NCI-H2029 treated with DMSO at 0.1 percent for 48 hours (cell line): ENCODE measurements around the gene LYPD1.

Experiments
- DNase-seq: peaks from one replicate; lab custom pipeline; 2025; lab: John Stamatoyannopoulos, UW

LYPD1 gene

GRCh38 chr2:132632000-132632649 is 37.9 kb downstream of the LYPD1 start:
- DNase-seq: no peak

- DNase-seq: no peak
These were observed 42.5 kb downstream of the LYPD1 start for GRCh38 chr2:132627536-132627935.

GRCh38 chr2:132623096-132623839 is 46.7 kb downstream of the LYPD1 start:
- no peak for DNase-seq

GRCh38 chr2:132621131-132621875 is 48.7 kb downstream of the LYPD1 start:
- DNase-seq: peak; percentile 57

- DNase-seq: no peak
These were observed 49.9 kb downstream of the LYPD1 start for GRCh38 chr2:132620115-132620514.

GRCh38 chr2:132618734-132619133 is 51.3 kb downstream of the LYPD1 start:
- no peak for DNase-seq

- no peak for DNase-seq
These were observed 52.0 kb downstream of the LYPD1 start for GRCh38 chr2:132617989-132618388.

- no peak for DNase-seq
These were observed 54.5 kb downstream of the LYPD1 start for GRCh38 chr2:132615329-132616085.

GRCh38 chr2:132611719-132612118 is 58.3 kb downstream of the LYPD1 start:
- DNase-seq: no peak

GRCh38 chr2:132609101-132609890 is 60.7 kb downstream of the LYPD1 start:
- peak; percentile 54 for DNase-seq

- DNase-seq: no peak
These were observed 61.7 kb downstream of the LYPD1 start for GRCh38 chr2:132608311-132608710.

- no peak for DNase-seq
These were observed 62.4 kb downstream of the LYPD1 start for GRCh38 chr2:132607426-132608090.

GRCh38 chr2:132606649-132607048 is 63.4 kb downstream of the LYPD1 start:
- DNase-seq: no peak

GRCh38 chr2:132605236-132606180 is 64.5 kb downstream of the LYPD1 start:
- no peak for DNase-seq

- DNase-seq: no peak
These were observed 65.4 kb downstream of the LYPD1 start for GRCh38 chr2:132604561-132604960.

GRCh38 chr2:132599556-132599955 is 70.4 kb downstream of the LYPD1 start:
- no peak for DNase-seq

GRCh38 chr2:132598536-132598935 is 71.5 kb downstream of the LYPD1 start:
- no peak for DNase-seq

- DNase-seq: no peak
These were observed 72.2 kb downstream of the LYPD1 start for GRCh38 chr2:132597831-132598230.

GRCh38 chr2:132597166-132597565 is 72.8 kb downstream of the LYPD1 start:
- no peak for DNase-seq

GRCh38 chr2:132595693-132596092 is 74.3 kb downstream of the LYPD1 start:
- DNase-seq: no peak
